Measurements from ENCODE around the gene TOM1L2.

TOM1L2 gene

GRCh38 chr17:17866897-17867296 is 105.3 kb downstream of the TOM1L2 start:
- no peaks in the 10 kb centered on the region for H3K9me3 ChIP-seq (ENCODE audit: control insufficient read depth, insufficient read depth, low read length)
- H3K27me3 ChIP-seq (ENCODE audit: control insufficient read depth, insufficient read depth, low read length) = no peaks in the 10 kb centered on the region
- H3K36me3 ChIP-seq (ENCODE audit: control insufficient read depth, insufficient read depth, low read length) = no peaks in the 10 kb centered on the region
- H3K27ac ChIP-seq (ENCODE audit: low read length) = no peak overlapping the region
- H3K4me1 ChIP-seq (ENCODE audit: control insufficient read depth, insufficient read depth, low read length) = peaks cover 6% of the 10 kb centered on the region
- no peak overlapping the region for H3K4me3 ChIP-seq (ENCODE audit: low read length)
- no peak for DNase-seq (ENCODE audit: low read depth, low spot score)
- WGBS (ENCODE audit: insufficient coverage, insufficient read length) = no CpG with 5 or more reads among the region's 4 CpGs

DNA sequence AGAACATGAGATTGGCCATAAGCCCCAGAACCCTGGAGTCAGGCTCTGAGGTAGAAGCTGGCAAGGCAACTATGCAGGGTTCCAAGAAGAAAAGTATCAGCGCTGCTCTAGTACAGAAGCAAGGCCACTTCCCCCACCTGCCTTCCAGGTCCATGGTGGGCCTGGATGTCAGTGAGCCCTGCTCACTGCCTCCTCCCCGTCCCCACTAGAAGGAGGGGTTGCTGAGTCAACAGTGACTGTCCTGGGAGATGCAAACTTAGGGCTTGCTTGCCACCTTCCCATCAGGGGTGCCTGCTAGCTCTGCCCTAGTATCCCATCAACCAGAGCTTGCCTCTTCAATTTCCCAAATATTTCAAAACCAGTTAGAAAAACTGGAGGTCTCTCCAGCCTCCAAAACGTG is 105.8 kb downstream of the TOM1L2 start:
- no peaks in the 10 kb centered on the region for H3K9me3 ChIP-seq (ENCODE audit: control insufficient read depth, insufficient read depth, low read length)
- no peak overlapping the region for H3K4me3 ChIP-seq (ENCODE audit: low read length)
- WGBS (ENCODE audit: insufficient coverage, insufficient read length) = no CpG with 5 or more reads among the region's 3 CpGs
- H3K4me1 ChIP-seq (ENCODE audit: control insufficient read depth, insufficient read depth, low read length) = peaks cover 6% of the 10 kb centered on the region
- H3K36me3 ChIP-seq (ENCODE audit: control insufficient read depth, insufficient read depth, low read length) = no peaks in the 10 kb centered on the region
- H3K27ac ChIP-seq (ENCODE audit: low read length) = no peak overlapping the region
- no peak for DNase-seq (ENCODE audit: low read depth, low spot score)
- no peaks in the 10 kb centered on the region for H3K27me3 ChIP-seq (ENCODE audit: control insufficient read depth, insufficient read depth, low read length)

DNA sequence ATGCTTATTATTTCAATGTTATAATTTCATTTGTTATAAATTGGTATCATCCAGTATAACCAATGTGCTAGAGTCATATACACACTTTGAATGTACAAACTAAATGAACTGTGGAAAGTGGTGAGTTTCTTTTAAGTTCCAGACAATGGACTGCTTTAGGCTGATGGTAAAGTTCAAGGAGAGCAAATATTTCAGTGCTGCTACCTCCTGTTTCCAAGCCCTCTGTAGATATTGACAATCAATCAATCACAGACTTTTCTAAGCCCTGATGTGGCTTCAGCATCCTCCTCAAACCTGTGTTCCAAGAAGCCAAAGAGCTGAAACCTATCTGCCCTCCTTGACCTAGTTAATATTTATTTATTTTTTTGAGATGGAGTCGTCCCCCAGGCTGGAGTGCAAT is 107.2 kb downstream of the TOM1L2 start:
- Histone ChIP-seq H3K9me3 (ENCODE audit: control insufficient read depth, insufficient read depth, low read length) (no peaks in the 10 kb centered on the region), H3K4me1 (ENCODE audit: control insufficient read depth, insufficient read depth, low read length) (peaks cover 7% of the 10 kb centered on the region), H3K27me3 (ENCODE audit: control insufficient read depth, insufficient read depth, low read length) (no peaks in the 10 kb centered on the region), H3K27ac (ENCODE audit: low read length) (no peak overlapping the region), H3K36me3 (ENCODE audit: control insufficient read depth, insufficient read depth, low read length) (no peaks in the 10 kb centered on the region), H3K4me3 (ENCODE audit: low read length) (no peak overlapping the region)
- no peak for DNase-seq (ENCODE audit: low read depth, low spot score)
- no CpG with 5 or more reads among the region's 1 CpG for WGBS (ENCODE audit: insufficient coverage, insufficient read length)

DNA sequence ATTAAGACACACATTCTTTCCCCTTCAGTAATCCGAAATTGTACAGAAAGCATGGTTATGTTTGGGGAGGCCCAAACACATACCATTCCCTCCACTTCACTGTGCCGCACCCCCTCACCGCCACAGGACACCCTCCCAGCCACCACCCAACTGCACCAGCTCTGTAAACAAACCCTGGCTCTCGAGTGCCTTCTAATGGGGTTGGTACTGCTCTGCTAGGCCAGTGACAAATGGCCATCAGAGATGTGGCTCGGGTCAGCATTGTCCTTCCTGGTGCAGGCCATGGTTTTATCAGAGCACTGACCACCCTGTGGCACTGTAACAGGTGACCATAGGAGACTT is 111.5 kb downstream of the TOM1L2 start:
- H3K27me3 ChIP-seq (ENCODE audit: control insufficient read depth, insufficient read depth, low read length) = no peaks in the 10 kb centered on the region
- no peak overlapping the region for H3K27ac ChIP-seq (ENCODE audit: low read length)
- 0 out of 2 replicates have a peak, but pooled peaks cover 4% of the 10 kb centered on the region for H3K4me1 ChIP-seq (ENCODE audit: control insufficient read depth, insufficient read depth, low read length)
- no CpG with 5 or more reads among the region's 5 CpGs for WGBS (ENCODE audit: insufficient coverage, insufficient read length)
- H3K9me3 ChIP-seq (ENCODE audit: control insufficient read depth, insufficient read depth, low read length) = no peaks in the 10 kb centered on the region
- no peaks in the 10 kb centered on the region for H3K36me3 ChIP-seq (ENCODE audit: control insufficient read depth, insufficient read depth, low read length)
- no peak overlapping the region for H3K4me3 ChIP-seq (ENCODE audit: low read length)
- DNase-seq (ENCODE audit: low read depth, low spot score) = no peak

GRCh38 chr17:17859909-17860765 is 112.1 kb downstream of the TOM1L2 start:
- no peak overlapping the region for H3K4me3 ChIP-seq (ENCODE audit: low read length)
- no peaks in the 10 kb centered on the region for H3K27me3 ChIP-seq (ENCODE audit: control insufficient read depth, insufficient read depth, low read length)
- no peak overlapping the region for H3K27ac ChIP-seq (ENCODE audit: low read length)
- no peak for DNase-seq (ENCODE audit: low read depth, low spot score)
- H3K4me1 ChIP-seq (ENCODE audit: control insufficient read depth, insufficient read depth, low read length) = 0 out of 2 replicates have a peak, but pooled peaks cover 4% of the 10 kb centered on the region
- H3K36me3 ChIP-seq (ENCODE audit: control insufficient read depth, insufficient read depth, low read length) = no peaks in the 10 kb centered on the region
- H3K9me3 ChIP-seq (ENCODE audit: control insufficient read depth, insufficient read depth, low read length) = no peaks in the 10 kb centered on the region
- WGBS (ENCODE audit: insufficient coverage, insufficient read length) = no CpG with 5 or more reads among the region's 9 CpGs

- Histone ChIP-seq H3K9me3 (ENCODE audit: control insufficient read depth, insufficient read depth, low read length) (no peaks in the 10 kb centered on the region), H3K27ac (ENCODE audit: low read length) (no peak overlapping the region), H3K27me3 (ENCODE audit: control insufficient read depth, insufficient read depth, low read length) (no peaks in the 10 kb centered on the region), H3K4me3 (ENCODE audit: low read length) (no peak overlapping the region), H3K36me3 (ENCODE audit: control insufficient read depth, insufficient read depth, low read length) (no peaks in the 10 kb centered on the region), H3K4me1 (ENCODE audit: control insufficient read depth, insufficient read depth, low read length) (0 out of 2 replicates have a peak, but pooled peaks cover 4% of the 10 kb centered on the region)
- no peak for DNase-seq (ENCODE audit: low read depth, low spot score)
- no CpG with 5 or more reads among the region's 4 CpGs for WGBS (ENCODE audit: insufficient coverage, insufficient read length)
Observed at GRCh38 chr17:17857496-17857895, 114.7 kb downstream of the TOM1L2 start.

- H3K27me3 ChIP-seq (ENCODE audit: control insufficient read depth, insufficient read depth, low read length) = no peaks in the 10 kb centered on the region
- no peaks in the 10 kb centered on the region for H3K9me3 ChIP-seq (ENCODE audit: control insufficient read depth, insufficient read depth, low read length)
- no CpG with 5 or more reads among the region's 2 CpGs for WGBS (ENCODE audit: insufficient coverage, insufficient read length)
- H3K4me3 ChIP-seq (ENCODE audit: low read length) = no peak overlapping the region
- H3K36me3 ChIP-seq (ENCODE audit: control insufficient read depth, insufficient read depth, low read length) = no peaks in the 10 kb centered on the region
- no peak for DNase-seq (ENCODE audit: low read depth, low spot score)
- no peak overlapping the region for H3K27ac ChIP-seq (ENCODE audit: low read length)
- H3K4me1 ChIP-seq (ENCODE audit: control insufficient read depth, insufficient read depth, low read length) = 0 out of 2 replicates have a peak, but pooled peaks cover 4% of the 10 kb centered on the region
Observed at GRCh38 chr17:17856386-17856785, 115.8 kb downstream of the TOM1L2 start.

DNA sequence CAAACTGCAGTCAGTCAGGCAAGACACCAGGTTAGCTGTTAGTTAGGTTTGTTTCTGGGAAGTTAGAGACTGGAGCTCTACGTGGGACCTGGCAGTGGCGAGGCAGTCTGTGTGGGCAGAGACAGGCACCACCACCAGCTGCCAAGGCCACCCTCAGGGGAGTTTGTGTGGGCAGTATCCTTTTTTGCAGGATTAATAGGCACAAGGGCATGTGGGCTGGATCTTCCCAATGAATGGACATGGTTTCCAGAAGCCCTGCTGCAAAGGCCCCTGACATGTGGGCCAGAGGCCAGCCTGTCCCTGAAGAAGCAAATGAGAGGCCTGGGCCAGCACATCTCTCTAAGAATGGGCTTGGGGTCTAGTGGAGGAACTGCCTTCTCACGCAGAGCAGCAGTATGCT is 116.2 kb downstream of the TOM1L2 start:
- Histone ChIP-seq H3K27me3 (ENCODE audit: control insufficient read depth, insufficient read depth, low read length) (no peaks in the 10 kb centered on the region), H3K4me3 (ENCODE audit: low read length) (no peak overlapping the region), H3K9me3 (ENCODE audit: control insufficient read depth, insufficient read depth, low read length) (no peaks in the 10 kb centered on the region), H3K4me1 (ENCODE audit: control insufficient read depth, insufficient read depth, low read length) (0 out of 2 replicates have a peak, but pooled peaks cover 4% of the 10 kb centered on the region), H3K27ac (ENCODE audit: low read length) (no peak overlapping the region), H3K36me3 (ENCODE audit: control insufficient read depth, insufficient read depth, low read length) (no peaks in the 10 kb centered on the region)
- DNase-seq (ENCODE audit: low read depth, low spot score) = no peak
- no CpG with 5 or more reads among the region's 3 CpGs for WGBS (ENCODE audit: insufficient coverage, insufficient read length)

- no peaks in the 10 kb centered on the region for H3K27me3 ChIP-seq (ENCODE audit: control insufficient read depth, insufficient read depth, low read length)
- H3K27ac ChIP-seq (ENCODE audit: low read length) = no peak overlapping the region
- no peaks in the 10 kb centered on the region for H3K36me3 ChIP-seq (ENCODE audit: control insufficient read depth, insufficient read depth, low read length)
- no peaks in the 10 kb centered on the region for H3K9me3 ChIP-seq (ENCODE audit: control insufficient read depth, insufficient read depth, low read length)
- no CpG with 5 or more reads among the region's 8 CpGs for WGBS (ENCODE audit: insufficient coverage, insufficient read length)
- H3K4me1 ChIP-seq (ENCODE audit: control insufficient read depth, insufficient read depth, low read length) = 0 out of 2 replicates have a peak, but pooled peaks cover 1% of the 10 kb centered on the region
- H3K4me3 ChIP-seq (ENCODE audit: low read length) = no peak overlapping the region
- no peak for DNase-seq (ENCODE audit: low read depth, low spot score)
Observed at GRCh38 chr17:17853811-17854447, 118.3 kb downstream of the TOM1L2 start.

DNA sequence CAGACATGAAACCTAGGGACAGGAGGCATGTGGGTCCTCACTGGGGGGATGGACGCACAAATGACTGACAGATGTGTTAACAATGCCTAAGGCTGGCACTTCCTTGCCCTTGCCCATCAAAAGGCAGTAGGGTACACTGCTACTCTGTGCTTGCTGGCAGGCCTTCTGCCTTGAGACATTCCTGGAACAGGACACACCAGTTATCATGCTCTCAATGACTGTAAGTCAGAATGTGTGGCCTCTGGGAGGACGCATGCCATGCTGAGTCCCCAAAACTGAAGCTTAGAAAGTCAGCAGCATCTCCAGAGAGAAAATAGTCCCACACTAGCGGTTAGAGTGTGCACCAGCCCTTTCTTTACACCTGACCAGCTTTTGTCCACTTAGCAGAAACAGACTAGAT is 119.3 kb downstream of the TOM1L2 start:
- Histone ChIP-seq H3K4me1 (ENCODE audit: control insufficient read depth, insufficient read depth, low read length) (0 out of 2 replicates have a peak, but pooled peaks cover 1% of the 10 kb centered on the region), H3K9me3 (ENCODE audit: control insufficient read depth, insufficient read depth, low read length) (no peaks in the 10 kb centered on the region), H3K27ac (ENCODE audit: low read length) (no peak overlapping the region), H3K4me3 (ENCODE audit: low read length) (no peak overlapping the region), H3K27me3 (ENCODE audit: control insufficient read depth, insufficient read depth, low read length) (no peaks in the 10 kb centered on the region), H3K36me3 (ENCODE audit: control insufficient read depth, insufficient read depth, low read length) (no peaks in the 10 kb centered on the region)
- DNase-seq (ENCODE audit: low read depth, low spot score) = no peak
- WGBS (ENCODE audit: insufficient coverage, insufficient read length) = no CpG with 5 or more reads among the region's 3 CpGs
